Thymus (tissue), 11 donors: Measurements from ENCODE around the gene TEX19. TPM values are rescaled to one million over a fixed set of nuclear protein-coding genes. Genes with fewer than 3 reads are reported as not detected.
A peak's percentile ranks its signal among the peaks of the same experiment; 100 is the strongest.

ENCODE experiments used
- DNase-seq, 9 donors: peaks; one replicate each; pipeline ENCODE4 v3.0.0-alpha.2; 2013; ENCODE audit warnings: low spot score in 9 of 9, low read depth in 6 of 9, missing footprints in 1 of 9
- H3K27ac ChIP-seq, 2 donors: one replicate each; pipeline ENCODE4 v1.5.1; 2013; ENCODE audit warnings: control low read depth in 1 of 2, low read depth in 1 of 2, low read length in 1 of 2, mild to moderate bottlenecking in 1 of 2, moderate library complexity in 1 of 2
- H3K27me3 ChIP-seq, 2 donors: one replicate each; pipeline ENCODE4 v1.5.1; 2013; ENCODE audit warnings: low read length in 1 of 2; ENCODE audit not compliant: control insufficient read depth in 2 of 2, insufficient read depth in 1 of 2
- H3K36me3 ChIP-seq, 2 donors: one replicate each; pipeline ENCODE4 v1.5.1; 2013; ENCODE audit warnings: low read length in 1 of 2, mild to moderate bottlenecking in 1 of 2, moderate library complexity in 1 of 2; ENCODE audit not compliant: control insufficient read depth in 2 of 2, insufficient read depth in 2 of 2
- H3K4me1 ChIP-seq, 2 donors: one replicate each; pipeline ENCODE4 v1.5.1; 2013; ENCODE audit warnings: low read length in 2 of 2; ENCODE audit not compliant: control insufficient read depth in 2 of 2, insufficient read depth in 2 of 2
- H3K4me3 ChIP-seq, 2 donors: one replicate each; pipeline ENCODE4 v1.5.1; 2013; ENCODE audit warnings: low read length in 2 of 2, control low read depth in 1 of 2, mild to moderate bottlenecking in 1 of 2
- H3K9me3 ChIP-seq, 2 donors: one replicate each; pipeline ENCODE4 v1.5.1; 2013; ENCODE audit warnings: low read length in 1 of 2, mild to moderate bottlenecking in 1 of 2; ENCODE audit not compliant: control insufficient read depth in 2 of 2, insufficient read depth in 1 of 2
- WGBS: extraction: QIAGEN DNeasy Blood & Tissue Kit; methylation state at CpG from one replicate; pipeline ENCODE4 v1.1.7; 2013; 5-methylcytosine and 5-hydroxymethylcytosine counted together
- polyA plus RNA-seq: library from polyadenylated mRNA; stranded (reverse); fragments of 200-250 nt; gene quantifications from one replicate; pipeline ENCODE4 v1.2.3, GENCODE V29; 2013
- total RNA-seq: library from RNA; stranded (reverse); fragments of 120-200 nt; gene quantifications from one replicate; pipeline ENCODE4 v1.2.4, GENCODE V29; 2013
- donor health status: healthy.

TEX19 gene
- total and polyA plus RNA-seq, 2 donors, result 0.02 to 0.57 TPM

DNA sequence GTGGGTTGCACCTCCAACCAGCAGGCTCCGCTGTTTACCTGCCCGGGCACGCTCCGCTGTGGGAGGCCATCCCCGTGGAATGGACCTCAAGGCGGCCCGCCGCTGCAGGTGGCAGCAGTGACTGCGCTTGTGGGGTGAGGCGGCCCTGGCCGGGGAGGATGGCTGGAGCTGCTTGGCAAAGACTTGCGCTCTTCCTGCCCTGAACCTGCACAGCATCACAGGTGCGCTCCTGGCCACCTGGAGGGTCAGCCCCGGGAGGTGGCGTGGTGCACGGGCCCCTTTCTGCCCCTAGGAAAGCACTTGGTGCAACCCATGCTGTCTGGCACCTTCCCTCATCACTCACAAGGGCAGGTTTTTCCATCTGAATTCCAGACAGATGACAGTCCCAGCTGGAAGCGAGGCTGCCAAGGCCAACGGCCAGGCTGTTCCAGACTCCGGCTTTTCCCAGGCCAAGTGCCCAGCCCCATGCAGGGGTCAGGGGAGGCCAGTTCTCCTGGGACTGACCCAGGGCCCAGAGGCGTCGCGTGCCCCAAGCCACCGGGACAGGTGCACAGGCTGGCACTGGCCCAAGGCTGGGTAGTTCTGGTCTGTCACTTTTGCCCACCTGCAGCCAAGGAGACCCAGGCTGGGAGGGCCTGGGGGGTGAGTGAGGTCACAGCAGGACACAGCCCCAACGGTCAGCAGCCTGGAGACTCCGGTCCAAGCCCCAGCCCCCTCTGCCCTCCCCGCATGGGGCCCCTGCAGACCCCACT lies 25.9 kb downstream of the TEX19 start:
- H3K27me3 ChIP-seq, result peaks cover 7 to 52% of the 10 kb centered on the region in 2 donors
- no peak overlapping the region for H3K27ac ChIP-seq
- peak in 1 of 9 donors; percentile 21 for DNase-seq
- no peaks in the 10 kb centered on the region for H3K36me3 ChIP-seq
- peaks cover 1 to 4% of the 10 kb centered on the region in 2 donors for H3K9me3 ChIP-seq
- H3K4me3 ChIP-seq, result no peak overlapping the region
- H3K4me1 ChIP-seq, result peaks cover 0 to 10% of the 10 kb centered on the region in 2 donors
- 68% methylated on average over 26 of the region's 26 CpGs for WGBS

DNA sequence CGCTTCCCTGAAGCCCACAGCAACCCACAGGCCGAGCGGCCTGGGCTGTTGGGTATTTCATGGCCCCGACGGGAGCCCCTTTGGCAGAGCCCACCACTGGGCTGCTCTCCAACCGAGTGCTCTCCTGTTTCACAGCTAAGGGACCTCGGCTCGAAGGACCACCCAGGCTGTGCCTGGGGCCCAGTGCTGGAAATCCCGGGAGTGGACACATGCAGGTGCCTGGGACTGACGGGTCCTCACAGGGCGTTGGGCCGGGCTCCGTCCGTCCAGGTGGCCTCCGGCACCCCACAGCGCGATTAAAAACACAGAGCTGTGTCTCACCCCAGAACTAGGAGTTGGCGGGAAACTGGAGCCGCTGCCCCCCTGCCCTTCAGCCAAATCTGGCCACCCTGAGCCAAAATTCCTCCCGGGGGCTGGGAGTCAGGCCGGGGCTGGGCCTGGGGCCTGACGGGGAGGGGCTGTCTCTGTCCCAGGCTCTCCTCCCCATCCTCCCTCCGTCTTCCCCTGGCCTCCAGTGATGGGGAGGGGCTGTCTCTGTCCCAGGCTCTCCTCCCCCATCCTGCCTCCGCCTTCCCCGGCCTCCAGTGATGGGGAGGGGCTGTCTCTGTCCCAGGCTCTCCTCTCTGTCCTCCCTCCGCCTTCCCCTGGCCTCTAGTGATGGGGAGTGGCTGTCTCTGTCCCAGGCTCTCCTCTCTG lies 26.7 kb downstream of the TEX19 start:
- DNase-seq, result no peak
- H3K27me3 ChIP-seq, result peaks cover 7 to 48% of the 10 kb centered on the region in 2 donors
- no peaks in the 10 kb centered on the region for H3K36me3 ChIP-seq
- peaks cover 1 to 4% of the 10 kb centered on the region in 2 donors for H3K9me3 ChIP-seq
- H3K4me1 ChIP-seq, result peaks cover 0 to 10% of the 10 kb centered on the region in 2 donors
- H3K27ac ChIP-seq, result no peak overlapping the region
- 54% methylated on average over 26 of the region's 26 CpGs for WGBS
- no peak overlapping the region for H3K4me3 ChIP-seq

DNA sequence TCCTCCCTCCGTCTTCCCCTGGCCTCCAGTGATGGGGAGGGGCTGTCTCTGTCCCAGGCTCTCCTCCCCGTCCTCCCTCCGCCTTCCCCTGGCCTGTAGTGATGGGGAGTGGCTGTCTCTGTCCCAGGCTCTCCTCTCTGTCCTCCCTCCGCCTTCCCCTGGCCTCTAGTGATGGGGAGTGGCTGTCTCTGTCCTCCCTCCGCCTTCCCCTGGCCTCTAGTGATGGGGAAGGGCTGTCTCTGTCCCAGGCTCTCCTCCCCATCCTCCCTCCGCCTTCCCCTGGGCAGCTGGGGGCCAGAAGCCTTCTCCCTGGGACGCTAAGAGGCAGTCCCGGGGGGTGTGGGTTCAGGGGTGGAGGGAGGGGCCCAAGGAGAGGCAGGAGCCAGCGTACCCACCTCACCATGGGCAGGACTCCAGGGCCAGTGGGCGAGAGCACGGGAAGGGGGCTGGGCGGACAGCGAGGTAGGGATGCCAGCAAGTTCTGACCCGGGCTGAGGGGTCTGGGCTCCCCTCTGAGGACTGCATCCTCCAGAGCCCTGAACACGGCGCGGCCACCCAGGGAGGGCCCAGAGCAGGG lies 27.3 kb downstream of the TEX19 start:
- Histone ChIP-seq H3K27ac (no peak overlapping the region), H3K9me3 (peaks cover 1 to 4% of the 10 kb centered on the region in 2 donors), H3K4me1 (peaks cover 0 to 10% of the 10 kb centered on the region in 2 donors), H3K27me3 (peaks cover 7 to 48% of the 10 kb centered on the region in 2 donors), H3K4me3 (no peak overlapping the region), H3K36me3 (no peaks in the 10 kb centered on the region)
- DNase-seq, result no peak
- 75% methylated on average over 17 of the region's 17 CpGs for WGBS

DNA sequence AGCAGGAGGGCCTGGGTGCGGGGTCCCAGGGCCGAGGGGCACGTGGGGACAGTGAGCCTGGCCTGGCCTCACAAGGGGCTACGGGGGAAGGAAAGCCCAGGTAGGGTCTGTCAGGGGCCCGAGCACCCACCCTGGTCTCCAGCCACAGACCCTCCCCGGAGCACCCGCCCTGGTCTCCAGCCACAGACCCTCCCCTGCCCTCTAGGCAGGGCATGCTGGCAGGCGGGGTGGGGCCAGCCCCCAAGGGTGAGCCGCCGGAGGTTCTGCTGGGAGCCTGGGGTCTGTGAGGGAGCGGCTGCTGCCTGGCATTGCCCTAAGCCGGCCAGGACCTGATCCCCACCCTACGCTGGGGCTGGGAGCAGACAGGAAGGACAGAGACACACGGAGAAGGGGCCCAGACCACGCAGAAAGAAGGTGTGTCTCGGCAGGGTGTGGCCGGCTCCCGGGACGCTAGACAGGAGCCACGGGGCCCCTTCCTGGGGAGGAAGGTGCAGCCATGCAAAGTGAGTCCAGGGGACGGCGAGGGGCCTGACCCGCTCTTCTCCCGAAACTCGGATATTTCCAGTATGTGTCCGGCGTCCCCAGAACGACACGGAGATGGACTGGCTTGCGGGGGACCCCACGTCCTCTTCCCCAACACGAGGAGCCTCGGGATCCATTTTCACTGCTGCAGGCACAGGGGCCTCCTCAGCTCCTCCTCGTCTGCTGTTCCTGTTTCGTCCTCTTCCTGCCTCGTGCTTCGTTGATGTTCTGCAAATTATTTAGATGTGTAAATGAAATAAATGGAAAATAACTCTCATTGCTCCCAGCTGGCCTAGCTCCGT lies 28.0 kb downstream of the TEX19 start:
- Histone ChIP-seq H3K27ac (no peak overlapping the region), H3K4me3 (no peak overlapping the region), H3K9me3 (peaks cover 1 to 4% of the 10 kb centered on the region in 2 donors), H3K27me3 (peaks cover 7 to 48% of the 10 kb centered on the region in 2 donors), H3K4me1 (peaks cover 0 to 10% of the 10 kb centered on the region in 2 donors), H3K36me3 (peaks cover 0 to 4% of the 10 kb centered on the region in 2 donors)
- 50% methylated on average over 38 of the region's 38 CpGs for WGBS
- DNase-seq, result no peak

DNA sequence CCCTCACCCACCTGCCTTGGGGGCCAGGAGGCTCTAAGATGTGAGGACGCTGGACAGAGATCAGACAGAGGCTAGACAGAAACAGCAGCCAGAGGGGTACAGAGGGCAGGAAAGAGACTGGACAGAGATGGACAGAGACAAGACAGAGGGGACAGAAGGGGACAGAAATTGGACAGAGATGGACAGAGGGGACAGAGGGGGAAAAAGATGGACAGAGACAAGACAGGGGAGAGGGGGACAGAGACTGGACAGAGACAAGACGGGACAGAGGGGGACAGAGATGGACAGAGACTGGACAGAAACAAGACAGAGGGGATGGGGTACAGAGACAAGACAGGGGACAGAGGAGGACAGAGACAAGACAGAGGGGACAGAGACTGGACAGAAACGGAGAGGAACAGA lies 28.7 kb downstream of the TEX19 start:
- peaks cover 0 to 6% of the 10 kb centered on the region in 2 donors for H3K36me3 ChIP-seq
- H3K27me3 ChIP-seq, result peaks cover 7 to 47% of the 10 kb centered on the region in 2 donors
- H3K4me1 ChIP-seq, result peaks cover 0 to 10% of the 10 kb centered on the region in 2 donors
- no peak for DNase-seq
- WGBS, result 87% methylated on average over 3 of the region's 3 CpGs
- H3K9me3 ChIP-seq, result peaks cover 1 to 4% of the 10 kb centered on the region in 2 donors
- H3K4me3 ChIP-seq, result no peak overlapping the region
- H3K27ac ChIP-seq, result no peak overlapping the region

DNA sequence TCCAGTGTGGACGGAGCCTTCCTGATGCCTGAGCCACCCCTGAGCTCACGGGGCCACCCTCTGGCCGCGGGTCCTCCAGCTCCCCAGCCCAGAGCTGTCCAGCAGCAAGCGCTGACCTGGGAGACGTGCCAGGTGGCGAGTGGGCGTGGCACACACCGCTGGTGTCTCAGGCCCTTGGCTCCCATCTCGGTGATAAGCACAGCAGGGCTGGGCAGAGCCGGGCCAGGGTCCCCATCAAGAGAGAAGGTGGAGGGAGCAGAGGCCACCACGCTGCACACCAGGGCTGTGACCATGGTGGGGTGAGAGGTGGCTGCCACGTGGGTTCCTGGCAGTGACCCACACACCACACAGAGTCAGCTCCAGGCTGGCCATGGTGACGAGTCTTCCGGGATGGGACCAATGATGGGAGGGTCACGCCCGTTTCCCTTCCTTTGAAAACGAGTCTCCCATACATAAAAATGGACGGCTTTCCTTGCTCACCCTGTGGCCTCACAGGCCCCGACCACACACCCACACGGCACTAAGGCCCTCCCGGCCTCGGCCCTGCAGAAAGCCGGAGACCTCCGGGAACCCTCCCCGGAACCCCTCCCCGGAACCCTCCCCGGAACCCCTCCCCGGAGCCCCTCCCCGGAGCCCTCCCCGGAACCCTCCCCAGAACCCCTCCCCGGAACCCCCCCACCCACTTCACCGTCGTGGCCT lies 29.3 kb downstream of the TEX19 start:
- Histone ChIP-seq H3K9me3 (peaks cover 1 to 4% of the 10 kb centered on the region in 2 donors), H3K4me3 (no peak overlapping the region), H3K4me1 (peaks cover 0 to 10% of the 10 kb centered on the region in 2 donors), H3K27me3 (peaks cover 7 to 44% of the 10 kb centered on the region in 2 donors), H3K27ac (no peak overlapping the region), H3K36me3 (peaks cover 0 to 11% of the 10 kb centered on the region in 2 donors)
- no peak for DNase-seq
- WGBS, result 88% methylated on average over 34 of the region's 34 CpGs

DNA sequence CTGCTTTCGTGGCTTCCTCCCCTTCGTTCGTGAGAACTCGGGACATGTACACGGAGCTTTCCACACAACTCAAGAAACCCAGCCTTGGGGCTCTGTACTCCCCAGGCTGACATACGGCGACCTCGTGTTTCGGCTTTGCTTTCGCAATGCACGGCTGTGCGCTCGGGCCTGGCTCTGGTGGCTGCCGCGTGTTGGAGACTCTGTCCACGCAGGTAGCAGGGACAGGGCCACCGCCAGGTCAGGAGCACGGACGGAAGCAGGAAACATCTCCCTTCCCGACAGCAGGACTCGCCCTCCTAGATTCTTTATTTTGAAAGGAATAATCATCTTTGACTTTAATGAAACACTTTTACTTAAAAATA lies 29.9 kb downstream of the TEX19 start:
- H3K36me3 ChIP-seq, result peaks cover 0 to 13% of the 10 kb centered on the region in 2 donors
- peaks cover 0 to 10% of the 10 kb centered on the region in 2 donors for H3K4me1 ChIP-seq
- no peak overlapping the region for H3K4me3 ChIP-seq
- H3K27ac ChIP-seq, result no peak overlapping the region
- H3K9me3 ChIP-seq, result peaks cover 1 to 4% of the 10 kb centered on the region in 2 donors
- WGBS, result 93% methylated on average over 21 of the region's 21 CpGs
- H3K27me3 ChIP-seq, result peaks cover 7 to 43% of the 10 kb centered on the region in 2 donors
- no peak for DNase-seq

DNA sequence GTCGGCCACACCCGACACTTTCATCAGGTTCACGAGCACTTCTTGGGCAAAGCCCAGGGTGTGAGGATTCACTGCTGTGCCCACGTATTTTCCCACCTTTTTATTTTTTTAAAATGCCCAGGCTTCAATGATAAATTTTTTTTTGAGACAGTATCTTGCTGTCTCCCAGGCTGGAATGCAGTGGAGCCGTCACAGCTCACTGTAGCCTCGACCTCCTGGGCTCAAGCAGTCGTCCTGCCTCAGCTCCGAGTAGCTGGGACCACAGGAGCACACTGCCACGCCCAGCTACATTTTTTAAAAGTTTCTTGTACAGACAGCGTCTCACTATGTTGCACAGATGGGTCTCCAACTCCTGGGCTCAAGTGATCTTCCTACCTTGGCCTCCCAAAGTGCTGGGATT lies 30.3 kb downstream of the TEX19 start:
- 97% methylated on average over 10 of the region's 10 CpGs for WGBS
- Histone ChIP-seq H3K9me3 (peaks cover 1 to 4% of the 10 kb centered on the region in 2 donors), H3K27ac (no peak overlapping the region), H3K4me3 (no peak overlapping the region), H3K4me1 (peaks cover 0 to 7% of the 10 kb centered on the region in 2 donors), H3K36me3 (peaks cover under 1 to 17% of the 10 kb centered on the region in 2 donors), H3K27me3 (peaks cover 7 to 39% of the 10 kb centered on the region in 2 donors)
- no peak for DNase-seq
